ENCODE measurements around the gene ISX.

GRCh38 chr22:35057155-35057554 lies 8.8 kb upstream of the ISX start:
- TF ChIP-seq POU2F2 (IDR thresholded peaks at IDR 0.05; ENCODE audit: low read depth, low read length) (no peak), POLR2A (IDR thresholded peaks at IDR 0.05; ENCODE audit: low read depth, low read length) (no peak), TAF1 (IDR thresholded peaks at IDR 0.05; ENCODE audit: low read depth, low read length) (no peak), POLR2AphosphoS5 (IDR thresholded peaks at IDR 0.05; ENCODE audit: low read depth, low read length) (no peak)
